D721Med (cell line): ENCODE data around the gene PRMT5.

Experiments used
- DNase-seq: peaks from one replicate; pipeline ENCODE4 v3.0.0; 2011; ENCODE audit warnings: low spot score; ENCODE audit not compliant: insufficient read length
- FAIRE-seq: peaks from 2 replicates; lab custom pipeline; 2011; peaks lifted over from hg19 to GRCh38; lab: Jason Lieb, UNC
- TF ChIP-seq, protein P1 (sequence below): IDR thresholded peaks from 2 replicates; pipeline ENCODE4 v1.5.1; 2012; ENCODE audit warnings: mild to moderate bottlenecking, control low read depth; ENCODE audit not compliant: insufficient read depth; ENCODE audit errors: missing control alignments

Gene PRMT5

GRCh38 chr14:22883173-22883976, 45.8 kb downstream of the PRMT5 start, which contains the start of gene REM2:
Gene REM2, plus strand, starts transcription at chr14:22883222. Its CDS starts 66 bp downstream, at chr14:22883288.
- FAIRE-seq (no peak), DNase-seq (no peak)
- TF ChIP-seq, protein P1, sequence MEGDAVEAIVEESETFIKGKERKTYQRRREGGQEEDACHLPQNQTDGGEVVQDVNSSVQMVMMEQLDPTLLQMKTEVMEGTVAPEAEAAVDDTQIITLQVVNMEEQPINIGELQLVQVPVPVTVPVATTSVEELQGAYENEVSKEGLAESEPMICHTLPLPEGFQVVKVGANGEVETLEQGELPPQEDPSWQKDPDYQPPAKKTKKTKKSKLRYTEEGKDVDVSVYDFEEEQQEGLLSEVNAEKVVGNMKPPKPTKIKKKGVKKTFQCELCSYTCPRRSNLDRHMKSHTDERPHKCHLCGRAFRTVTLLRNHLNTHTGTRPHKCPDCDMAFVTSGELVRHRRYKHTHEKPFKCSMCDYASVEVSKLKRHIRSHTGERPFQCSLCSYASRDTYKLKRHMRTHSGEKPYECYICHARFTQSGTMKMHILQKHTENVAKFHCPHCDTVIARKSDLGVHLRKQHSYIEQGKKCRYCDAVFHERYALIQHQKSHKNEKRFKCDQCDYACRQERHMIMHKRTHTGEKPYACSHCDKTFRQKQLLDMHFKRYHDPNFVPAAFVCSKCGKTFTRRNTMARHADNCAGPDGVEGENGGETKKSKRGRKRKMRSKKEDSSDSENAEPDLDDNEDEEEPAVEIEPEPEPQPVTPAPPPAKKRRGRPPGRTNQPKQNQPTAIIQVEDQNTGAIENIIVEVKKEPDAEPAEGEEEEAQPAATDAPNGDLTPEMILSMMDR, result no peak

GRCh38 chr14:22882529-22883172, 46.5 kb downstream of the PRMT5 start:
- TF ChIP-seq, protein P1, result no peak
- DNase-seq, result peak; percentile 62
- no peak for FAIRE-seq

DNA sequence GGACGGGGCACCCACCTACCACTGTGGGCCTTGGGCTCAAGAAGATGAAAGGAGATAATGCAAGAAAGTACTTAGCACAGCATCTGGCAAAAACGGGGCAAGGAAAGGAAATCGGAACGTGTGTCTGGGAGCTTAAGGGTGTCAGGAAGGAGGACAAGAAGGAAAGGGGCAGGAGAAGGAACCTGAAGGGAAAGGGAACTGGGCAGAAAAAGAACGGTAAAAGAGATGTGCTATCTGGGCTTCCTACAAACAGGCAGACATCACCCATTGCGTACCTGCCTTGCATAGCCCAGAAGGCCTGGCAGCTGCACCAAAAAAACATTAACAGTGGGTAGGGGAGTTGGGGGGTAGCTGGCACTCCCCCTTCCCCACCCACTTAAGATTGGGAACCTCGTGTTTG, 47.1 kb downstream of the PRMT5 start:
- no peak for FAIRE-seq
- DNase-seq, result no peak
- TF ChIP-seq, protein P1, result no peak

- FAIRE-seq, result no peak
- TF ChIP-seq, protein P1, result no peak
Observed at GRCh38 chr14:22878271-22879246, 50.6 kb downstream of the PRMT5 start.

DNA sequence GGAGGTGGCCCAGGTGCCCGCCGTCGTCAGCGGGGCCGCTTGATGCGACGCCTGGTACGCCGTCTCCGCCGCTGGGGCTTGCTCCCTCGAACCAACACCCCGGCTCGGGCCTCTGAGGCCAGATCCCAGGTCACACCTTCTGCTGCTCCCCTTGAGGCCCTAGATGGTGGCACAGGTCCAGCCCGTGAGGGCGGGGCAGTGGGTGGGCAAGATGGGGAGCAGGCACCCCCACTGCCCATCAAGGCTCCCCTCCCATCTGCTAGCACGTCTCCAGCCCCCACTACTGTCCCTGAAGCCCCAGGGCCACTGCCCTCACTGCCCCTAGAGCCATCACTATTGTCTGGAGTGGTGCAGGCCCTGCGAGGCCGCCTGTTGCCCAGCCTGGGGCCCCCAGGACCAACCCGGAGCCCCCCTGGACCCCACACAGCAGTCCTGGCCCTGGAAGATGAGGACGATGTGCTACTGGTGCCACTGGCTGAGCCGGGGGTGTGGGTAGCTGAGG, 52.1 kb downstream of the PRMT5 start:
- DNase-seq, result no peak
- FAIRE-seq, result no peak
- TF ChIP-seq, protein P1, result no peak

More at GRCh38 chr14:22878271-22879246, 50.6 kb downstream of the PRMT5 start:
- DNase-seq, result no peak

GRCh38 chr14:22875748-22876319, 53.3 kb downstream of the PRMT5 start:
- FAIRE-seq (no peak), DNase-seq (no peak)
- TF ChIP-seq, protein P1, result no peak
